WTC11 (cell line): ENCODE data around the gene KRT222. TPM values are rescaled to one million over a fixed set of nuclear protein-coding genes. Genes with fewer than 3 reads are reported as not detected.

ENCODE experiments used
- ATAC-seq: fragments of 200-7000 bp; cut with Tn5 transposase; 2 replicates; pipeline ENCODE4 v1.10.0; 2021; ENCODE audit warnings: mild to moderate bottlenecking, moderate library complexity
- CTCF ChIA-PET: fragments of 300-600 bp; sonication (Branson Sonifier 250); formaldehyde crosslinking; loops from one replicate; lab custom pipeline; 2021; ENCODE audit warnings: antibody characterized with exemption; lab: Charles Lee
- POLR2A ChIA-PET: fragments of 350-600 bp; sonication (Branson Sonifier 250); formaldehyde crosslinking; loops from one replicate; lab custom pipeline; 2021; ENCODE audit warnings: antibody characterized with exemption; lab: Charles Lee
- DNase-seq: peaks from one replicate; pipeline ENCODE4 v3.0.0; 2021; ENCODE audit warnings: low spot score
- H3K27ac Mint-ChIP-seq: 2 replicates; pipeline ENCODE4 v1.8.0; 2021; ENCODE audit warnings: mixed read lengths
- H3K27me3 Mint-ChIP-seq: 2 replicates; pipeline ENCODE4 v1.8.0; 2021; ENCODE audit warnings: low read depth, mild to moderate bottlenecking, moderate library complexity, mixed read lengths
- H3K36me3 Mint-ChIP-seq: 2 replicates; pipeline ENCODE4 v1.8.0; 2021; ENCODE audit warnings: mixed read lengths
- H3K4me1 Mint-ChIP-seq: 2 replicates; pipeline ENCODE4 v1.8.0; 2022; ENCODE audit warnings: mixed read lengths
- H3K4me3 Mint-ChIP-seq: 2 replicates; pipeline ENCODE4 v1.8.0; 2021; ENCODE audit warnings: mild to moderate bottlenecking, moderate library complexity, mixed read lengths
- H3K9me3 Mint-ChIP-seq: 2 replicates; pipeline ENCODE4 v1.8.0; 2021; ENCODE audit warnings: mixed read lengths
- ARID4B ChIP-seq: sonication (generic); formaldehyde crosslinking; IDR thresholded peaks from 2 replicates; pipeline ENCODE4 v1.8.0; 2023; ENCODE audit warnings: missing genetic modification reagents, mild to moderate bottlenecking, borderline replicate concordance
- ATF1 ChIP-seq: sonication (generic); formaldehyde crosslinking; IDR thresholded peaks from 2 replicates; pipeline ENCODE4 v1.8.1; 2023; ENCODE audit warnings: mild to moderate bottlenecking, moderate library complexity, missing genetic modification reagents
- FOXJ3 ChIP-seq: sonication (generic); formaldehyde crosslinking; IDR thresholded peaks from 2 replicates; pipeline ENCODE4 v1.9.0; 2021; ENCODE audit warnings: missing genetic modification reagents, mild to moderate bottlenecking, borderline replicate concordance
- NFE2L1 ChIP-seq: sonication (generic); formaldehyde crosslinking; IDR thresholded peaks from 2 replicates; pipeline ENCODE4 v1.8.1; 2023; ENCODE audit warnings: missing genetic modification reagents
- NR1H2 ChIP-seq: sonication (generic); formaldehyde crosslinking; IDR thresholded peaks from 2 replicates; pipeline ENCODE4 v1.9.0; 2021; ENCODE audit warnings: mild to moderate bottlenecking, moderate library complexity, missing genetic modification reagents
- SOX15 ChIP-seq: fragments of 250-450 bp; sonication (Bioruptor Pico); IDR thresholded peaks from 2 replicates; pipeline ENCODE4 v1.9.0; 2021; ENCODE audit warnings: mild to moderate bottlenecking
- ZBTB43 ChIP-seq: sonication (generic); formaldehyde crosslinking; IDR thresholded peaks from 2 replicates; pipeline ENCODE4 v1.8.1; 2023; ENCODE audit warnings: mild to moderate bottlenecking, missing genetic modification reagents
- ZNF317 ChIP-seq: sonication (generic); formaldehyde crosslinking; IDR thresholded peaks from 2 replicates; pipeline ENCODE4 v1.8.1; 2023; ENCODE audit warnings: low read depth, mild to moderate bottlenecking, moderate library complexity, missing genetic modification reagents, borderline replicate concordance
- total RNA-seq: library from RNA; stranded (reverse); gene quantifications from 3 replicates; pipeline ENCODE4 v1.2.3, GENCODE V29; 2021
- TF ChIP-seq, protein P1 (sequence below): sonication (generic); formaldehyde crosslinking; IDR thresholded peaks from 2 replicates; pipeline ENCODE4 v1.8.1; 2022; ENCODE audit warnings: low read depth, mild to moderate bottlenecking, moderate library complexity, missing genetic modification reagents, borderline replicate concordance
- TF ChIP-seq, protein P2 (sequence below): fragments of 250-450 bp; sonication (Bioruptor Pico); IDR thresholded peaks from 2 replicates; pipeline ENCODE4 v1.9.0; 2021; ENCODE audit warnings: mild to moderate bottlenecking, borderline replicate concordance
- TF ChIP-seq, protein P3 (sequence below): sonication (generic); formaldehyde crosslinking; IDR thresholded peaks from 2 replicates; pipeline ENCODE4 v1.8.0; 2022; ENCODE audit warnings: missing genetic modification reagents

The KRT222 gene
- total RNA-seq, 1 experiment from 2014 or later, result 0.09 TPM

DNA sequence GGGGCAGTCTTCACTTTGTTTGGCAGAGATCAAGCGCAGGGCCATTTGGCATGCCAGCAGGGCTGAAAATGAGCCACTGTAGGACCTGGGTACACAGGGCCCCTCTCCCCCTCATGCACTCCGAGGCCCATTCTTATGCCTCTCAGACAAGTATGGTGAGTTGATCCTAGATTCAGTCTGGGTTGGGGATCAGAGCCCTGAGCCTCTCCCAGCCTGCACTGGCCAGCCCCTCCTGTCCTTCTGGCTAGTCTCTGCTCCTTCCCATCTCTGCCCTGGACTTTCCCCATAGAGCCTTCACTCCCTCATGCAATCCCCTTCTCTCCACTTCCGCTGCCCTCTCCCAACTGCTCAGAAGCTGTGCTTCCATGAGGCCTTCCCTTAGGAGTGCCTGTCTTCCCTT is 48.4 kb downstream of the KRT222 start:
- H3K36me3 Mint-ChIP-seq, result no peaks in the 10 kb centered on the region
- DNase-seq (no peak), ATAC-seq (no peak)
- H3K27ac Mint-ChIP-seq, result no peak overlapping the region
- no peak for TF ChIP-seq NR1H2 (CRISPR knock-in tag)
- TF ChIP-seq NFE2L1 (CRISPR knock-in tag), result no peak
- no peak for TF ChIP-seq SOX15 (CRISPR knock-in tag)
- no peak for TF ChIP-seq ARID4B (CRISPR knock-in tag)
- TF ChIP-seq, protein P1, sequence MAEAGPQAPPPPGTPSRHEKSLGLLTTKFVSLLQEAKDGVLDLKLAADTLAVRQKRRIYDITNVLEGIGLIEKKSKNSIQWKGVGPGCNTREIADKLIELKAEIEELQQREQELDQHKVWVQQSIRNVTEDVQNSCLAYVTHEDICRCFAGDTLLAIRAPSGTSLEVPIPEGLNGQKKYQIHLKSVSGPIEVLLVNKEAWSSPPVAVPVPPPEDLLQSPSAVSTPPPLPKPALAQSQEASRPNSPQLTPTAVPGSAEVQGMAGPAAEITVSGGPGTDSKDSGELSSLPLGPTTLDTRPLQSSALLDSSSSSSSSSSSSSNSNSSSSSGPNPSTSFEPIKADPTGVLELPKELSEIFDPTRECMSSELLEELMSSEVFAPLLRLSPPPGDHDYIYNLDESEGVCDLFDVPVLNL, result no peak
- TF ChIP-seq FOXJ3, result no peak
- TF ChIP-seq, protein P2, sequence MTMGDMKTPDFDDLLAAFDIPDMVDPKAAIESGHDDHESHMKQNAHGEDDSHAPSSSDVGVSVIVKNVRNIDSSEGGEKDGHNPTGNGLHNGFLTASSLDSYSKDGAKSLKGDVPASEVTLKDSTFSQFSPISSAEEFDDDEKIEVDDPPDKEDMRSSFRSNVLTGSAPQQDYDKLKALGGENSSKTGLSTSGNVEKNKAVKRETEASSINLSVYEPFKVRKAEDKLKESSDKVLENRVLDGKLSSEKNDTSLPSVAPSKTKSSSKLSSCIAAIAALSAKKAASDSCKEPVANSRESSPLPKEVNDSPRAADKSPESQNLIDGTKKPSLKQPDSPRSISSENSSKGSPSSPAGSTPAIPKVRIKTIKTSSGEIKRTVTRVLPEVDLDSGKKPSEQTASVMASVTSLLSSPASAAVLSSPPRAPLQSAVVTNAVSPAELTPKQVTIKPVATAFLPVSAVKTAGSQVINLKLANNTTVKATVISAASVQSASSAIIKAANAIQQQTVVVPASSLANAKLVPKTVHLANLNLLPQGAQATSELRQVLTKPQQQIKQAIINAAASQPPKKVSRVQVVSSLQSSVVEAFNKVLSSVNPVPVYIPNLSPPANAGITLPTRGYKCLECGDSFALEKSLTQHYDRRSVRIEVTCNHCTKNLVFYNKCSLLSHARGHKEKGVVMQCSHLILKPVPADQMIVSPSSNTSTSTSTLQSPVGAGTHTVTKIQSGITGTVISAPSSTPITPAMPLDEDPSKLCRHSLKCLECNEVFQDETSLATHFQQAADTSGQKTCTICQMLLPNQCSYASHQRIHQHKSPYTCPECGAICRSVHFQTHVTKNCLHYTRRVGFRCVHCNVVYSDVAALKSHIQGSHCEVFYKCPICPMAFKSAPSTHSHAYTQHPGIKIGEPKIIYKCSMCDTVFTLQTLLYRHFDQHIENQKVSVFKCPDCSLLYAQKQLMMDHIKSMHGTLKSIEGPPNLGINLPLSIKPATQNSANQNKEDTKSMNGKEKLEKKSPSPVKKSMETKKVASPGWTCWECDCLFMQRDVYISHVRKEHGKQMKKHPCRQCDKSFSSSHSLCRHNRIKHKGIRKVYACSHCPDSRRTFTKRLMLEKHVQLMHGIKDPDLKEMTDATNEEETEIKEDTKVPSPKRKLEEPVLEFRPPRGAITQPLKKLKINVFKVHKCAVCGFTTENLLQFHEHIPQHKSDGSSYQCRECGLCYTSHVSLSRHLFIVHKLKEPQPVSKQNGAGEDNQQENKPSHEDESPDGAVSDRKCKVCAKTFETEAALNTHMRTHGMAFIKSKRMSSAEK (CRISPR knock-in tag), result no peak
- TF ChIP-seq ZBTB43 (CRISPR knock-in tag), result no peak
- no peak for TF ChIP-seq ZNF317 (CRISPR knock-in tag)
- no peak for TF ChIP-seq ATF1
- TF ChIP-seq, protein P3, sequence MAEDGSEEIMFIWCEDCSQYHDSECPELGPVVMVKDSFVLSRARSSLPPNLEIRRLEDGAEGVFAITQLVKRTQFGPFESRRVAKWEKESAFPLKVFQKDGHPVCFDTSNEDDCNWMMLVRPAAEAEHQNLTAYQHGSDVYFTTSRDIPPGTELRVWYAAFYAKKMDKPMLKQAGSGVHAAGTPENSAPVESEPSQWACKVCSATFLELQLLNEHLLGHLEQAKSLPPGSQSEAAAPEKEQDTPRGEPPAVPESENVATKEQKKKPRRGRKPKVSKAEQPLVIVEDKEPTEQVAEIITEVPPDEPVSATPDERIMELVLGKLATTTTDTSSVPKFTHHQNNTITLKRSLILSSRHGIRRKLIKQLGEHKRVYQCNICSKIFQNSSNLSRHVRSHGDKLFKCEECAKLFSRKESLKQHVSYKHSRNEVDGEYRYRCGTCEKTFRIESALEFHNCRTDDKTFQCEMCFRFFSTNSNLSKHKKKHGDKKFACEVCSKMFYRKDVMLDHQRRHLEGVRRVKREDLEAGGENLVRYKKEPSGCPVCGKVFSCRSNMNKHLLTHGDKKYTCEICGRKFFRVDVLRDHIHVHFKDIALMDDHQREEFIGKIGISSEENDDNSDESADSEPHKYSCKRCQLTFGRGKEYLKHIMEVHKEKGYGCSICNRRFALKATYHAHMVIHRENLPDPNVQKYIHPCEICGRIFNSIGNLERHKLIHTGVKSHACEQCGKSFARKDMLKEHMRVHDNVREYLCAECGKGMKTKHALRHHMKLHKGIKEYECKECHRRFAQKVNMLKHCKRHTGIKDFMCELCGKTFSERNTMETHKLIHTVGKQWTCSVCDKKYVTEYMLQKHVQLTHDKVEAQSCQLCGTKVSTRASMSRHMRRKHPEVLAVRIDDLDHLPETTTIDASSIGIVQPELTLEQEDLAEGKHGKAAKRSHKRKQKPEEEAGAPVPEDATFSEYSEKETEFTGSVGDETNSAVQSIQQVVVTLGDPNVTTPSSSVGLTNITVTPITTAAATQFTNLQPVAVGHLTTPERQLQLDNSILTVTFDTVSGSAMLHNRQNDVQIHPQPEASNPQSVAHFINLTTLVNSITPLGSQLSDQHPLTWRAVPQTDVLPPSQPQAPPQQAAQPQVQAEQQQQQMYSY (CRISPR knock-in tag), result no peak
- H3K4me3 Mint-ChIP-seq, result no peak overlapping the region
- CTCF ChIA-PET, result interaction anchor here (1.0 to 3.8 kb wide), 7 partner anchors 8 to 186 kb away, joined by 3 to 28 read pairs (median 14); partner anchors contain the start of gene SMARCE1
- no peaks in the 10 kb centered on the region for H3K9me3 Mint-ChIP-seq
- POLR2A ChIA-PET, result no interaction called here
- peaks cover 5% of the 10 kb centered on the region for H3K4me1 Mint-ChIP-seq
- H3K27me3 Mint-ChIP-seq, result peaks cover 6% of the 10 kb centered on the region; the same call in 1 of the 2 replicates
